Adipose tissue (tissue), 3 donors: ENCODE results near the gene MRPS18B. TPM values are rescaled to one million over a fixed set of nuclear protein-coding genes. Genes with fewer than 3 reads are reported as not detected.
"Not testable (repeated sequence)": the region's sequence is repeated elsewhere in the genome, so short reads cannot be mapped to it uniquely, and the experiment has no call there.

ENCODE experiments used
- H3K27ac ChIP-seq: one replicate; pipeline ENCODE4 v1.5.1; 2013; ENCODE audit warnings: low read depth, low read length
- WGBS, 3 donors: extraction: QIAGEN DNeasy Blood & Tissue Kit; methylation state at CpG; one replicate each; pipeline ENCODE4 v1.1.7; 2013; 5-methylcytosine and 5-hydroxymethylcytosine counted together
- polyA plus RNA-seq, 3 donors: library from polyadenylated mRNA; stranded (reverse); fragments of 200-250 nt; gene quantifications; one replicate each; pipeline ENCODE4 v1.2.3, GENCODE V29; 2013
- donor health status: healthy with polysubstance abuse.
- donor health status: Bipolar disorder and iron deficiency.
- donor health status: healthy.

Gene MRPS18B
- 10 to 100 TPM; 69.1 to 88.1 (median 77.1) TPM for polyA plus RNA-seq

DNA sequence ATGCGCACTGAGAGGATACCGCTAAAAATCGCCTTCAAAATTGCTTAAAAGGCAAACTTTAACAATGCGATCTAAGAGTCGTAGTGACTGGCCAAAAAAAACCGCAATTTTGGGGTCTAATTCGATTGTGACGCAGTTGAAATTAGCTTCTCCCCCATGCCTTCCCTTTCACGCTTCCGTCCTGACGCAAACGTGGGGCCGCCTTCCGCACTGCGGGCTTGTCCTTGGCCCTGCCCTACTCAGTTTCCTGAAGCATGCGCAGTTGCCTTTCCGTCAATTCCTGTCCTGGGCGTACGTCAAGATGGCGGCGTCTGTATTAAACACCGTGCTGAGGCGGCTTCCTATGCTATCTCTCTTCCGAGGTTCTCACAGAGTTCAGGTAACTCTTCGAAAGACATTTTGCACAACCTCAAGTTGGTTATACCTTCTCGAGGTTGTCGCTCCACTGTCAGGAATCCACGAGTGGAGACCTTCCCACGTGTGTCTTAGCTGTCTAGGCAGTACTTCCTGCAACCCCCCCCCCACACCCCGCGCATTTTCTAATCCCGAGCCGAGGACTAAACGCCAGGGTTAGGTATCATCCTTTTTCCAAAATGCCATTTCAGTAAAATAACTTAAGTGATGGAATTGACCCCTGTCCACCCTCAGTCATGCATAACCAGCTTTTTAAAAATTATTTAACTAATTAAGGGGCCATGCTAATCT lies at the start of gene MRPS18B:
TSS of gene MRPS18B (plus strand) at position 276 of the 705 bp plus-strand sequence. CDS start at position 302, 26 bp downstream.
- WGBS, 3 donors = 0 to 1% (median 0%) methylated on average over 34 of the region's 34 CpGs
- H3K27ac ChIP-seq = peak within 1 kb of the TSS; percentile 88

DNA sequence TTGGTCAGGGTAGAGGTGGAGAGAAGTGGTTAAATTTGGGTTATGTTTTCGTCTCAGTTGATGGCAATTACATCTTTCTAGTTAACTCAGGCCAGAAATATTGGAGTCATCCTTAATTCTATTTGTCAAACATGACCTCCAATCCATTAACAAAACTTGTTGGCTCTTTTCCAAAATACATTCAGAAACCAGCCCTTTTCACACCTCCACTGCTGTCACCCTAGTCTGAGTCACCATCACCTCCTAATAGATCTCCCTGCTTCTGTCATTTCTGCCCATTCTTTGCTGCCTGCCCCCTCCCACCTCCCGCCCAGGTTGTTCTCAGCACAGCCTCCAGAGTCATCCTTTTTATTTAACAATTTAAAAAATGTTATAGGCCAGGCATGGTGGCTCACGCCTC lies 49.4 kb upstream of the MRPS18B start:
- H3K27ac ChIP-seq = no peak overlapping the region
- WGBS, 3 donors = 62 to 78% (median 75%) methylated on average over 3 of the region's 3 CpGs

DNA sequence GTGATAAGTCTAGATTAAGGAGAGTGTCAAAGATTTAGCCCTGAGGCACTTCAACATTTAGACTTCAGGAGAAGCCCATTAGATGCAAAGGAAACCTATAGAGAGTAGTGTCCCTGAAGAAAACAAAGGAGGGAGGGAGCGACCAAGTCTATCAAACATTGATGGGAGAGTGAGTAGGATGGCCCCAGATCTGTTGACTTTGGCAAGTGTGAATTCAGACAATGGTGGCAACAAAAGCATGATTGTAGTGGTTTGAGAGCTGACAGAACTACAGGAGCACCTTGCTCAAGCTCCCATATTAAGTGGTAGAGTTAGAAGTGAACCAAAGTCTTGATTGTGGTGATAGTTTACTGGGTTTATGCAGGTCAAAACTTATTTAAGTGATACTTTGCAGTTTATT lies 47.4 kb upstream of the MRPS18B start:
- H3K27ac ChIP-seq = no peak overlapping the region
- WGBS, 3 donors = 36 to 91% (median 78%) methylated on average over 1 of the region's 1 CpG

DNA sequence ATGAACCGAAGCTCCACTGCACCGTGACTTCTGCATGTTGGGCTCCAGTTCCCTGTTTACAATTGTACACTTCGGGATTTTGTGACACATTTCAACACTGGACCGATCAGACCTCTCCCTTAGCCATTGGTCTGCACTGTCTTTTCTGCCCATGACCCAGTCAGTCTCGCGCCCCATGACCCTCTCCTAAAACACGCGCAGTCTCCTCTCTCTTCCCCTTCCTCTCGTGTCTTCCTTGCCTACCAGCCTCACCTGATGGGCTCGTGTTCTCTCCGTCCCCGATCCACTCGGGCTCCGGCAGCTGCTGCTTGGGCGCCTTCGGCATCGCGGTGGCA lies 46.9 kb upstream of the MRPS18B start:
- H3K27ac ChIP-seq = no peak overlapping the region
- 1 to 3% (median 1%) methylated on average over 18 of the region's 18 CpGs for WGBS, 3 donors

- WGBS, 3 donors = 0% methylated on average over 59 of the region's 59 CpGs
- H3K27ac ChIP-seq = no peak within 1 kb of the TSS
These were observed 46.4 kb upstream of the MRPS18B start, which contains the start of gene ABCF1 for GRCh38 chr6:30571075-30571761. ABCF1 (plus strand) TSS chr6:30571442; CDS start chr6:30571488, 46 bp downstream.

DNA sequence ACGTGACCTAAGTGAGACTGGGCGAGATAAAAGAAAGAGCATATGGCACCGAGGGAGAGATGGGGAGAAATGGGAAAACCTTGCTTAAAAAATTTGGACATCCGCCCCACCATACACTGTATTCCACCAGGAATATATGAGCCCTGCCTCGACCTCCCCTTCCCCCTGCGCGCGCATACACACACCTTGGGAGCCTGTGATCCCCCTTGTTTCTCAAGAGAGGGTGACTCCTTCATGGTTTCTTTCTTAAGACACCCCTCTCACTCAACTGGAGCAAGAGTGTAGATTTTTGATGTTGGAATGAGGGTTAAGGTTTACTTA lies 45.9 kb upstream of the MRPS18B start:
- H3K27ac ChIP-seq = no peak overlapping the region
- 0 to 3% (median 1%) methylated on average over 8 of the region's 8 CpGs for WGBS, 3 donors

DNA sequence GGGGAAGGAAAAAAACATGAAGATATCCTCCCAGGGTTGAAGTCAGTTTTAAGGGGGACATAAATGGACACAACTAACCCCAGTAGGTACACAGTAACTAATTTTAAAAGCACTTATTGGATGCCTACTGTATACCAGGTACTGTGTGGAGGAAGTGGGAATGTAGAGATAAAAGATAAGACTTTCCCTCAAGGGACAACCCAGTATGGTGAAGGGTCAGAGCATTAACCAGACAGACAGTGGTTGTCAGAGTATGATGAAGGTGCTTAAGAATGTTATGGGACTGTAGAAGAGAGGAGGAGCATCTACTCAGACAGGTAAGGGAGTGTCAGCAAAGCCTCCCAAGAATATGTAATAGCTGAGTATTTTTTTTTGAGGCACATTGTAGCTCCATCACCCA lies 45.5 kb upstream of the MRPS18B start:
- no peak overlapping the region for H3K27ac ChIP-seq

DNA sequence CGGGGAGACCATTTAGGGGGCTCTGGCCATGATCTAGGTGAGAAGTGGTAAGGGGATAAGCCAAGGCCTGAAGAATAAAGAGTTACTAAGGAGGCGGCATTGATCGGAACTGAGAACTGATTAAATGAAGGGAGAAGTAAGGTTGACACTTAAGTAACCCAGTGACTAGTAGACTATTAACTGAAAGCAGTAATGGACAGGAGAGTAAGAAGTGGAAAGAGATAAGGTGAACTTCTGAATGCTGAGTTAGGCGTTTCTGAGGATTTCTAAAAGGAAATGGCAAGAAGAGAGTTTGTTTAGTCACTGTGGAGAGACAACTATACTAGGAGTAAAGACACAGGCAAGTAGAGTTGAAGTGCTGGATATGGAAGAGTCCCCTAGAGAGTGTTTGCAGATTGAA lies 44.5 kb upstream of the MRPS18B start:
- WGBS, 3 donors = 33 to 75% (median 66%) methylated on average over 4 of the region's 4 CpGs
- H3K27ac ChIP-seq = no peak overlapping the region

- no peak overlapping the region for H3K27ac ChIP-seq
- WGBS, 3 donors = 89 to 98% (median 93%) methylated on average over 8 of the region's 8 CpGs
These were observed 39.6 kb upstream of the MRPS18B start for GRCh38 chr6:30578051-30578450.

- no peak overlapping the region for H3K27ac ChIP-seq
- 81 to 94% (median 94%) methylated on average over 3 to 5 of the region's 5 CpGs for WGBS, 3 donors
These were observed 33.7 kb upstream of the MRPS18B start for GRCh38 chr6:30583921-30584320.

DNA sequence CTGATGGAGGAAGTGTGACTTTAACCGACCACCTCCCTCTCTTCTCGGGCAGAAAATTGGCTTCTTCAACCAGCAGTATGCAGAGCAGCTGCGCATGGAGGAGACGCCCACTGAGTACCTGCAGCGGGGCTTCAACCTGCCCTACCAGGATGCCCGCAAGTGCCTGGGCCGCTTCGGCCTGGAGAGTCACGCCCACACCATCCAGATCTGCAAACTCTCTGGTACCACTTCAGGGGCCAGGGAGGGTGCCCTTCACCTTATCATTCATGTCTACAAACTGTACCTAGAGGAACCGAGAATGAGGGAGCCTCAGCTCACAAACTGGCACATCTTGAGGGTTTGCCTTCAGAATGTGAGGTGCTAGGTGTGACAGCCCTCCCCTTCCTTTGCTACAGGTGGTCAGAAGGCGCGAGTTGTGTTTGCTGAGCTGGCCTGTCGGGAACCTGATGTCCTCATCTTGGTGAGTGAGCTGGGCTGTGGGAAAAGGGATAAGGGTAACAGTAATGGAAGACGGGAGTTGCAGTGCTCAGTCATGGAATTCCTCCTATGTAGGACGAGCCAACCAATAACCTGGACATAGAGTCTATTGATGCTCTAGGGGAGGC lies 27.8 kb upstream of the MRPS18B start:
- H3K27ac ChIP-seq = no peak overlapping the region
- 89 to 94% (median 94%) methylated on average over 15 of the region's 15 CpGs for WGBS, 3 donors

- 73 to 79% (median 77%) methylated on average over 8 of the region's 8 CpGs for WGBS, 3 donors
- H3K27ac ChIP-seq = no peak overlapping the region
These were observed 27.1 kb upstream of the MRPS18B start for GRCh38 chr6:30590509-30590908.

DNA sequence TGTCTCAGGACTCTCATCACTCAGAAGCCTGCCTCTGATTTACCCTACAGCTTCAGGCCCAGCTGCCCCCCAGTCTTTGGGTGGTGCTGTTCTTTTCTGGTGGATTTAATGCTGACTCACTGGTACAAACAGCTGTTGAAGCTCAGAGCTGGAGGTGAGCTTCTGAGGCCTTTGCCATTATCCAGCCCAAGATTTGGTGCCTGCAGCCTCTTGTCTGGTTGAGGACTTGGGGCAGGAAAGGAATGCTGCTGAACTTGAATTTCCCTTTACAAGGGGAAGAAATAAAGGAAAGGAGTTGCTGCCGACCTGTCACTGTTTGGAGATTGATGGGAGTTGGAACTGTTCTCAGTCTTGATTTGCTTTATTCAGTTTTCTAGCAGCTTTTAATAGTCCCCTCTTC lies 26.6 kb upstream of the MRPS18B start:
- no peak overlapping the region for H3K27ac ChIP-seq
- WGBS, 3 donors = 41 to 57% (median 55%) methylated on average over 1 of the region's 1 CpG

DNA sequence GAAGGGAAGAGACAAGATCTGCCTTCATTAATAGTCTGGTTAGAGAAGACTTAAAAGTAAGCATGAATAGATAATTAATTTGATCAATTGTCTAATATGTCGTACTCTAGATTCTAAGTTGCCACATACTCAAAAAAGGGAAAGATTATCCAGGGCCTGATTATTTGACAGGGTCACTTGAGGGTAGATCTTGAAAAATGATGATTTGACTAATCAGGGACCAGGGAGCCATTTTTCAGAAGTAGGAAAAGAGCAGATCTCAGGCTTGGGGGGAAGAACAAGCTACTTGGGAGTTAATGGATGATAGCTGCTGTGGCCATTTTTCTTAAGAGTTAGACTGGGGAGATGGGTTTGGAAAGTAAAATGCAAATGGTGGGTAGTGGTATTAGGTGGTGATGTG lies 25.4 kb upstream of the MRPS18B start:
- no peak overlapping the region for H3K27ac ChIP-seq
- 95 to 100% (median 97%) methylated on average over 1 of the region's 1 CpG for WGBS, 3 donors

DNA sequence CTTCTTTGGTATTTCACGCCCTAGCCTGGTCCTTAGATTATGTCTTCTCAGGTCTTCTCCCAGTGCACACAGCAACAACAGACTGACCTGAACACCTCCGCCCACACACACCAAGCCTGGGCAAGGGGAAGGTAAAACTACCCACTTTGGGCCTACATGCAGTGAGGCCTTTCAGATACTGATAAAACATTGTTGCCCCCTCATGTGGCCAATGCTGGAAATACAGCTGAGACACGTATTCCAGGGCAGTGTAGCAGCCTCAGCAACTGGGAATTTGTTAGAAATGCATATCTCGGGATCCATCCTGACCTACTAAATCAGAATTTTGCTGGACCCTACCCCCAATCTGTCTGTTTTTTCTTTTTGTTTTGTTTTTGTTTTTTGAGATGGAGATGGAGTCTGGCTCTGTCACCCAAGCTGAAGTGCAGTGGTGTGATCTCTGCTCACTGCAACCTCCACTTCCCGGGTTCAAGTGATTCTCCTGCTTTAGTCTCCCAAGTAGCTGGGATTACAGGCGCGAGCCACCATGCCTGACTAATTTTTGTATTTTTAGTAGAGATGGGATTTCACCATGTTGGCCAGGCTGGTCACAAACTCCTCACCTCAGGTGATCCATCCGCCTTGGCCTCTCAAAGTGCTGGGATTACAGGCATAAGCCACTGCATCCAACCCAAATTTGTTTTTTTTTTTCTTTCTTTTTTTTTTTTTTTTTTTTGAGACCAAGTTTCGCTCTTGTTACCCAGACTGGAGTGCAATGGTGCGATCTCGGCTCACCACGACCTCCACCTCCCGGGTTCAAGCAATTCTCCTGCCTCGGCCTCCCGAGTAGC lies 20.1 kb upstream of the MRPS18B start:
- 64 to 79% (median 78%) methylated on average over 10 to 15 of the region's 15 CpGs for WGBS, 3 donors
- H3K27ac ChIP-seq = not testable (repeated sequence)

- 68 to 76% (median 75%) methylated on average over 12 of the region's 12 CpGs for WGBS, 3 donors
These were observed 18.6 kb upstream of the MRPS18B start for GRCh38 chr6:30598912-30599624.

GRCh38 chr6:30599625-30600324 lies 17.9 kb upstream of the MRPS18B start:
- no peak overlapping the region for H3K27ac ChIP-seq

More at GRCh38 chr6:30598912-30599624, 18.6 kb upstream of the MRPS18B start:
- H3K27ac ChIP-seq = no peak overlapping the region

GRCh38 chr6:30600451-30600961 lies 17.1 kb upstream of the MRPS18B start:
- WGBS, 3 donors = 72 to 81% (median 78%) methylated on average over 10 of the region's 10 CpGs
- H3K27ac ChIP-seq = no peak overlapping the region

More at GRCh38 chr6:30599625-30600324, 17.9 kb upstream of the MRPS18B start:
- 74 to 78% (median 77%) methylated on average over 13 of the region's 13 CpGs for WGBS, 3 donors
